Parathyroid adenoma (tissue), 2 donors: ENCODE measurements around the gene SLC13A3.

Experiments
- H2AFZ ChIP-seq: fragments of 300-600 bp; sonication (generic); one replicate; pipeline ENCODE4 v1.7.0; 2017; ENCODE audit warnings: antibody characterized with exemption, mild to moderate bottlenecking
- H3K27ac ChIP-seq: fragments of 300-600 bp; sonication (generic); one replicate; pipeline ENCODE4 v1.7.0; 2017
- H3K27me3 ChIP-seq: fragments of 300-600 bp; sonication (generic); one replicate; pipeline ENCODE4 v1.7.0; 2017; ENCODE audit warnings: low read length; ENCODE audit not compliant: control insufficient read depth, insufficient read depth
- H3K36me3 ChIP-seq: fragments of 300-600 bp; sonication (generic); one replicate; pipeline ENCODE4 v1.7.0; 2017; ENCODE audit warnings: low read length; ENCODE audit not compliant: control insufficient read depth, insufficient read depth
- H3K4me1 ChIP-seq: fragments of 300-600 bp; sonication (generic); one replicate; pipeline ENCODE4 v1.7.0; 2017; ENCODE audit warnings: control low read depth
- H3K4me2 ChIP-seq: fragments of 300-600 bp; sonication (generic); one replicate; pipeline ENCODE4 v1.7.0; 2017; ENCODE audit warnings: low read length
- H3K4me3 ChIP-seq: fragments of 300-600 bp; sonication (generic); one replicate; pipeline ENCODE4 v1.7.0; 2017; ENCODE audit warnings: low read depth, low read length
- H3K79me2 ChIP-seq: fragments of 300-600 bp; sonication (generic); one replicate; pipeline ENCODE4 v1.7.0; 2017; ENCODE audit warnings: control low read depth
- H3K9ac ChIP-seq: fragments of 300-600 bp; sonication (generic); one replicate; pipeline ENCODE4 v1.7.0; 2017; ENCODE audit warnings: mild to moderate bottlenecking
- H3K9me3 ChIP-seq: fragments of 300-600 bp; sonication (generic); one replicate; pipeline ENCODE4 v1.7.0; 2017; ENCODE audit warnings: low read length; ENCODE audit not compliant: control insufficient read depth
- CTCF ChIP-seq: fragments of 300-600 bp; sonication (generic); IDR thresholded peaks from one replicate; pipeline ENCODE4 v1.7.0; 2017; ENCODE audit warnings: antibody characterized with exemption, mild to moderate bottlenecking
- donor health status: primary hyperparathyroidism.

SLC13A3 gene

GRCh38 chr20:46644733-46645132 is 6.5 kb downstream of the SLC13A3 start:
- Histone ChIP-seq H3K4me3 (no peak overlapping the region), H3K4me2 (no peak overlapping the region), H3K9ac (no peak overlapping the region), H3K79me2 (no peaks in the 10 kb centered on the region), H3K4me1 (no peaks in the 10 kb centered on the region), H2AFZ (no peak overlapping the region), H3K36me3 (no peaks in the 10 kb centered on the region), H3K27me3 (no peaks in the 10 kb centered on the region), H3K9me3 (no peaks in the 10 kb centered on the region), H3K27ac (no peak overlapping the region)
- no peak for TF ChIP-seq CTCF

- H3K27me3 ChIP-seq: no peaks in the 10 kb centered on the region
- H3K9me3 ChIP-seq: no peaks in the 10 kb centered on the region
- H3K27ac ChIP-seq: no peak overlapping the region
- no peak for TF ChIP-seq CTCF
- no peaks in the 10 kb centered on the region for H3K79me2 ChIP-seq
- H3K4me1 ChIP-seq: no peaks in the 10 kb centered on the region
- H3K4me2 ChIP-seq: no peak overlapping the region
- H3K36me3 ChIP-seq: no peaks in the 10 kb centered on the region
- no peak overlapping the region for H3K4me3 ChIP-seq
- H3K9ac ChIP-seq: no peak overlapping the region
- no peak overlapping the region for H2AFZ ChIP-seq
Observed at GRCh38 chr20:46644160-46644559, 7.1 kb downstream of the SLC13A3 start.

GRCh38 chr20:46642969-46643343 is 8.3 kb downstream of the SLC13A3 start:
- TF ChIP-seq CTCF: no peak
- no peak overlapping the region for H3K9ac ChIP-seq
- no peaks in the 10 kb centered on the region for H3K27me3 ChIP-seq
- H3K36me3 ChIP-seq: no peaks in the 10 kb centered on the region
- no peak overlapping the region for H3K4me3 ChIP-seq
- H3K27ac ChIP-seq: no peak overlapping the region
- no peak overlapping the region for H2AFZ ChIP-seq
- no peak overlapping the region for H3K4me2 ChIP-seq
- no peaks in the 10 kb centered on the region for H3K9me3 ChIP-seq
- H3K79me2 ChIP-seq: no peaks in the 10 kb centered on the region
- H3K4me1 ChIP-seq: no peaks in the 10 kb centered on the region

GRCh38 chr20:46642265-46642968 is 8.8 kb downstream of the SLC13A3 start:
- H3K4me2 ChIP-seq: no peak overlapping the region
- no peak overlapping the region for H3K9ac ChIP-seq
- H3K4me3 ChIP-seq: no peak overlapping the region
- no peaks in the 10 kb centered on the region for H3K4me1 ChIP-seq
- no peaks in the 10 kb centered on the region for H3K27me3 ChIP-seq
- TF ChIP-seq CTCF: no peak
- H2AFZ ChIP-seq: no peak overlapping the region
- no peaks in the 10 kb centered on the region for H3K79me2 ChIP-seq
- no peak overlapping the region for H3K27ac ChIP-seq
- no peaks in the 10 kb centered on the region for H3K36me3 ChIP-seq
- H3K9me3 ChIP-seq: no peaks in the 10 kb centered on the region

- no peak for TF ChIP-seq CTCF
- H3K36me3 ChIP-seq: no peaks in the 10 kb centered on the region
- no peak overlapping the region for H3K4me3 ChIP-seq
- H3K9ac ChIP-seq: no peak overlapping the region
- H3K27me3 ChIP-seq: no peaks in the 10 kb centered on the region
- H3K27ac ChIP-seq: no peak overlapping the region
- H3K4me2 ChIP-seq: no peak overlapping the region
- no peaks in the 10 kb centered on the region for H3K4me1 ChIP-seq
- no peaks in the 10 kb centered on the region for H3K9me3 ChIP-seq
- H2AFZ ChIP-seq: no peak overlapping the region
- H3K79me2 ChIP-seq: no peaks in the 10 kb centered on the region
Observed at GRCh38 chr20:46641424-46641823, 9.8 kb downstream of the SLC13A3 start.
